ENCODE data around the gene LOX.

- no peak for TF ChIP-seq CTCF (IDR thresholded peaks at IDR 0.05)
- no peak for TF ChIP-seq POLR2A (IDR thresholded peaks at IDR 0.05)
- TF ChIP-seq POLR2AphosphoS5 (IDR thresholded peaks at IDR 0.05) = no peak
- TF ChIP-seq EP300 (IDR thresholded peaks at IDR 0.05) = no peak
These were observed 42.1 kb downstream of the LOX start for GRCh38 chr5:122035913-122036312.
